Measurements from ENCODE around the gene NID2.

Gene NID2

DNA sequence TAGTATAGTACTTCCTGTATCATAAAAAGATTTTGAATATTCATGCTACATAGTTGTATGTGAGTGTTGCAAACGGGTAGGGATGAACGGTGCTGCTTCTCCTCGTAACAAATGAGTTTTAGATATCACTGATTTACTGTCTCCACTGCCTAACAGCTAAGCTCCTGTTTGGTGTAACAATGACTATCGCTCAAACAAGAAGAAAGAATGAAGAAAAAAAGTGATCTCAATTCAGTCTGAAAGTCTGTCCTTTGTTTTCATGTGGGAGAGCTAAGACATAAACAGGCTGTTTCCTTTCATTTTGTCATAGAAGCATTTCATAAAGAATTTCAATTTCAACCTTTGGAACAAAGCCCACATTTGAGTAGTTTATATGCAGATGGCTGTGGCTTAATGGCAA, 105.6 kb downstream of the NID2 start:
- DNase-seq (ENCODE audit: low read depth in 2 of 3, low spot score in 1 of 3): no peak

DNA sequence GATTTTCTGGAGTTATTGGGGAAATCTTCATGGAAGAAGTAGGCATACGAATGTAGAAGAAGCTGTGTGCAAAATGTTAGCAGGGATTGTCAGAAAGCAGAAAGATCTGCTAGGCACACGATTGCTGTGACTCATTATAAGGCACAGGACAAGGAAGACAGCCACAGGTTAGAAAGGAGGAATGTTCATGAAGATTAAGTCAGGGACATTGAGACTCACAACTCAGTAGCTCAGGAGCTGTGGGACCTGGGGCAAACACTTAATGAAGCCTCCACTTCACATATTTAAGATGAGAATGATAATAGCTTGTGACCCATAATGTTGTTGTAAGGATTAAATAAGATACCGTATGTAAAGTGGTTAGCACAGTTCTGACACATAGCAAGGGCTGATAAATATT, 106.1 kb downstream of the NID2 start:
- DNase-seq (ENCODE audit: low read depth in 2 of 3, low spot score in 1 of 3): no peak

DNA sequence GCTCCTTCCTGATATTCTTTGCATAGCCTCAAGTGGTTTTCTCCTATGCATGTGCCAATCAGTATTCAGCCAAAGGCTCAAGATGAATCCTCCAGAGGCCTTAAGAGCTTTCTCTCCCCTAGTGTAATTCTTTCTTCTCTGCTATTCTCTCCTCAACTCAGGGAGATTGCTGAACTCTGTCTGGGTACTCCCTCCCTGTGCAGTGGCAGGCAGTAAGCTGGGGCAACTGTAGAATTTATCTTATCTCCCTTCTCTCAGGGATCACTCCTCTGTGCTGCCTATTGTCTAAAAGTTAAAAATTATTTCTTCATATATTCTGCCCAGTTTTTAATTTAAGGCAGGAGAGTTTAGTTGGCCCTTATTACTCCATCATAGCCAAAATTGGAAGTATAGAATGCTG, 108.0 kb downstream of the NID2 start:
- no peak for DNase-seq (ENCODE audit: low read depth in 2 of 3, low spot score in 1 of 3)

DNA sequence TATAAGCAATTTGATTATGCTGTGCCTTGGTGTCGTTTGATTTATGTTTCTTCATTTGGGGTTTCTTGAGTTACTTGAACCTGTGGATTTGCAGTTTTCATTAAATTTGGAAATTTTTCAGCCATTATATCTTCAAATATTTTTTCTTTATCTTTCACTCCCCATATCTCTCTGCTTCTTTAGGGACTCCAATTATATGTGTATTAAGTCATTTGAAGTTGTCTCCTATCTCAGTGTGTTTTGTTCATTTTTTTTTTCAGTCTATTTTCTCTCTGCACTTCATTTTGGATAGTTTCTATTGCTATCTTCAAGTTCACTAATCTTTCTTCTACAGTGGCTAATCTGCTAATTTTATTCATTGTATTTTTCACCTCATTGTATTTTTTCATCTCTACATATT, 108.9 kb downstream of the NID2 start:
- DNase-seq (ENCODE audit: low read depth in 2 of 3, low spot score in 1 of 3): no peak

DNA sequence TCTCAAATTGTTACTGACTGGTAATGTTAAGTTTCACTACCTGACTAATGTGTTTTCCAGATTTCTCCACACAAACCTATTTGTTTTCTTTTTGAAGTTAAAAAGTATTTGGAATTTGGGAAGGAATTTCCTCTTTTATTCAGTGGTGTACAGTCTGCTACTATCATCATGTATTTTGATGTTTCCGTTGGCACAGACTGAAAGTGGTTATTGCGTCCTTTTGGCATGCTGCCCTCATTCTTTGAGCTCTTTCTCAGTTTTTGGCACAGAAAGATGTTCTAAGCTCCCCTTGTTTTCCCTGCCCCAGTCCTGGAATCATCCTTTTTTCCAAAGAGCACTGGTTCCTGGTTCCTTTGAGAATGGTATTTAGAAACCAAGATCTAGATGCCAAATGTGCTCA, 110.9 kb downstream of the NID2 start:
- DNase-seq (ENCODE audit: low read depth in 2 of 3, low spot score in 1 of 3): no peak
